Right lobe of liver (tissue), 4 donors: Measurements from ENCODE around the gene DYNLT5.

Source experiments
- POLR2A ChIP-seq: fragments of 450-650 bp; IDR thresholded peaks from one replicate; pipeline ENCODE4 v1.6.1; 2017; ENCODE audit warnings: antibody characterized with exemption, mild to moderate bottlenecking
- TF ChIP-seq, protein P1 (sequence below), 4 donors: fragments of 200-600 bp in 3 of 4; fragments of 450-650 bp in 1 of 4; IDR thresholded peaks; one replicate each; pipeline versions ENCODE4 v1.5.1 to v1.8.0; 2016 to 2022; ENCODE audit warnings: antibody characterized with exemption in 4 of 4, mild to moderate bottlenecking in 2 of 4
- donor health status: DM: no; HTN: no; CAD: no.
- donor health status: DM: no; HTN: no; CAD: no.
- donor health status: DM: no; HTN: yes; CAD: no.

DNA sequence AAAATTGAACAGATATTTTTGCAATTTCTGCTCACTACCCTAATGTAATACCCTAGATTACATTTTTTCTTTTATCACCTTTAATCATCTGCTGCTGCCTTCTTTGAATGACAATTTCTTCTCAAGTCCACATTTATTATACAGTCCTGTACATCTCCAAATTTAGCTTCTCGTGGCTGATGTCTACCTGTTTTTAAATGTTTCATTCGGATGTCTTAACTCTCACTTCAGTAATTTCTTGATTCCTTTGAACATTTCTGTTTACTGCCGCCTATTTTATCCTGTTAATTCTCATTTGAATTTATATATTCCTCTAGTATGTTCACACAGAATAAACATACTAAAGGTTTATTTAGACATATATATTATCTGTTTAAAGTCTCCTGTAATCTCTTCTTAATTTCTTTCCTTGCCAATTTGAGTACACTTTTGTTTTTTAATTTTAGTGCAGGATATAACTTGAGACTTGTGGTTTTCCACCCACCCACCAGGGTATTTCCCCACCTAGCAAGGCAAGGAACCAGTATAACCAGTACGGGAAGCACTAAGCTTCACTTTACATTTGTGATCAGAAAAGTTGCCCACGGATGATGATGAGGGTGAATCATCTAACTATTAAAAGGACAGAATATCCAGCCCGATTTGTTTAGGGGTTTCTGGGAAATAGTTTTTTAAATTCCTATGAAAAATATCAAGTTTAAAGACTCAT lies 36.1 kb downstream of the DYNLT5 start:
- no peak for TF ChIP-seq POLR2A
- TF ChIP-seq, protein P1, sequence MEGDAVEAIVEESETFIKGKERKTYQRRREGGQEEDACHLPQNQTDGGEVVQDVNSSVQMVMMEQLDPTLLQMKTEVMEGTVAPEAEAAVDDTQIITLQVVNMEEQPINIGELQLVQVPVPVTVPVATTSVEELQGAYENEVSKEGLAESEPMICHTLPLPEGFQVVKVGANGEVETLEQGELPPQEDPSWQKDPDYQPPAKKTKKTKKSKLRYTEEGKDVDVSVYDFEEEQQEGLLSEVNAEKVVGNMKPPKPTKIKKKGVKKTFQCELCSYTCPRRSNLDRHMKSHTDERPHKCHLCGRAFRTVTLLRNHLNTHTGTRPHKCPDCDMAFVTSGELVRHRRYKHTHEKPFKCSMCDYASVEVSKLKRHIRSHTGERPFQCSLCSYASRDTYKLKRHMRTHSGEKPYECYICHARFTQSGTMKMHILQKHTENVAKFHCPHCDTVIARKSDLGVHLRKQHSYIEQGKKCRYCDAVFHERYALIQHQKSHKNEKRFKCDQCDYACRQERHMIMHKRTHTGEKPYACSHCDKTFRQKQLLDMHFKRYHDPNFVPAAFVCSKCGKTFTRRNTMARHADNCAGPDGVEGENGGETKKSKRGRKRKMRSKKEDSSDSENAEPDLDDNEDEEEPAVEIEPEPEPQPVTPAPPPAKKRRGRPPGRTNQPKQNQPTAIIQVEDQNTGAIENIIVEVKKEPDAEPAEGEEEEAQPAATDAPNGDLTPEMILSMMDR (IDR thresholded peaks at IDR 0.05) = no peak
